T-helper 1 cell (primary cell): ENCODE data around the gene UCK2.

Experiments
- DNase-seq, 5 donors: peaks; one replicate each; pipeline ENCODE4 v3.0.0-alpha.2; 2012 to 2020

The UCK2 gene

GRCh38 chr1:165883056-165883455, 55.6 kb downstream of the UCK2 start:
- no peak for DNase-seq

- no peak for DNase-seq
Observed at GRCh38 chr1:165884009-165884689, 56.7 kb downstream of the UCK2 start.

- no peak for DNase-seq
Observed at GRCh38 chr1:165884690-165885304, 57.4 kb downstream of the UCK2 start.

- DNase-seq = no peak
Observed at GRCh38 chr1:165885305-165885694, 57.9 kb downstream of the UCK2 start.

GRCh38 chr1:165886193-165886592, 58.8 kb downstream of the UCK2 start:
- no peak for DNase-seq

GRCh38 chr1:165886983-165887382, 59.6 kb downstream of the UCK2 start:
- DNase-seq = no peak

- no peak for DNase-seq
Observed at GRCh38 chr1:165887877-165888551, 60.6 kb downstream of the UCK2 start.

- DNase-seq = no peak
Observed at GRCh38 chr1:165888552-165888920, 61.1 kb downstream of the UCK2 start.

- no peak for DNase-seq
Observed at GRCh38 chr1:165890684-165891083, 63.3 kb downstream of the UCK2 start.

GRCh38 chr1:165891111-165891860, 63.9 kb downstream of the UCK2 start:
- DNase-seq = no peak

- DNase-seq = no peak
Observed at GRCh38 chr1:165892935-165893334, 65.5 kb downstream of the UCK2 start.

GRCh38 chr1:165893507-165893906, 66.1 kb downstream of the UCK2 start:
- DNase-seq = no peak

- DNase-seq = no peak
Observed at GRCh38 chr1:165894591-165894990, 67.2 kb downstream of the UCK2 start.

GRCh38 chr1:165895451-165895871, 68.0 kb downstream of the UCK2 start:
- no peak for DNase-seq

GRCh38 chr1:165896277-165896676, 68.9 kb downstream of the UCK2 start:
- DNase-seq = no peak

- peak in 1 of 5 donors; percentile 36 for DNase-seq
Observed at GRCh38 chr1:165897326-165898303, 70.2 kb downstream of the UCK2 start.

- no peak for DNase-seq
Observed at GRCh38 chr1:165898837-165899236, 71.4 kb downstream of the UCK2 start.

- DNase-seq = no peak
Observed at GRCh38 chr1:165899461-165899941, 72.1 kb downstream of the UCK2 start.

GRCh38 chr1:165900576-165901380, 73.4 kb downstream of the UCK2 start:
- no peak for DNase-seq

- DNase-seq = no peak
Observed at GRCh38 chr1:165902565-165902964, 75.2 kb downstream of the UCK2 start.

- no peak for DNase-seq
Observed at GRCh38 chr1:165903672-165904071, 76.3 kb downstream of the UCK2 start.
